ENCODE measurements around the gene WDR37. TPM values are rescaled to one million over a fixed set of nuclear protein-coding genes. Genes with fewer than 3 reads are reported as not detected.
"Not testable (repeated sequence)": the region's sequence is repeated elsewhere in the genome, so short reads cannot be mapped to it uniquely, and the experiment has no call there.

Gene WDR37
- total RNA-seq, 2 experiments from 2014 or later: 24.9 to 27.0 TPM

- ChIA-PET POLR2A (interaction anchor here (1.7 kb wide), 1 partner anchor 62 kb away, joined by 4 read pairs; the partner anchor contains the start of gene IDI1), CTCF (interaction anchor here (0.8 to 1.5 kb wide), 13 partner anchors 20 to 380 kb away, joined by 3 to 12 read pairs (median 3); no protein-coding TSS in a partner anchor)
- H3K4me1 Mint-ChIP-seq (ENCODE audit: low read depth): peaks cover 33% of the 10 kb centered on the region
Observed at GRCh38 chr10:1110674-1111119, 54.5 kb downstream of the WDR37 start.

GRCh38 chr10:1114315-1114714 lies 58.1 kb downstream of the WDR37 start:
- ChIA-PET CTCF (no interaction called here), POLR2A (no interaction called here)
- H3K4me3 Mint-ChIP-seq: no peak overlapping the region
- H3K9me3 Mint-ChIP-seq (ENCODE audit: insufficient read depth): no peaks in the 10 kb centered on the region
- H3K36me3 Mint-ChIP-seq (ENCODE audit: low read depth): peaks cover 85% of the 10 kb centered on the region
- DNase-seq: no peak
- peaks cover 41% of the 10 kb centered on the region for H3K4me1 Mint-ChIP-seq (ENCODE audit: low read depth)
- H3K27me3 Mint-ChIP-seq (ENCODE audit: low read depth): no peaks in the 10 kb centered on the region
- H3K27ac Mint-ChIP-seq: no peak overlapping the region
- no peak for ATAC-seq

More at GRCh38 chr10:1110674-1111119, 54.5 kb downstream of the WDR37 start:
- H3K9me3 Mint-ChIP-seq (ENCODE audit: insufficient read depth): no peaks in the 10 kb centered on the region
- peak overlapping the region; percentile 35 for H3K4me3 Mint-ChIP-seq
- no peaks in the 10 kb centered on the region for H3K27me3 Mint-ChIP-seq (ENCODE audit: low read depth)
- DNase-seq (no peak), ATAC-seq (no peak)
- H3K36me3 Mint-ChIP-seq (ENCODE audit: low read depth): peaks cover 84% of the 10 kb centered on the region
- peak overlapping the region; percentile 89 for H3K27ac Mint-ChIP-seq

- Mint-ChIP-seq H3K4me1 (ENCODE audit: low read depth) (peaks cover 36% of the 10 kb centered on the region), H3K27me3 (ENCODE audit: low read depth) (no peaks in the 10 kb centered on the region), H3K27ac (no peak overlapping the region), H3K36me3 (ENCODE audit: low read depth) (peaks cover 85% of the 10 kb centered on the region), H3K9me3 (ENCODE audit: insufficient read depth) (no peaks in the 10 kb centered on the region), H3K4me3 (no peak overlapping the region)
- ATAC-seq (no peak), DNase-seq (no peak)
- ChIA-PET CTCF (no interaction called here), POLR2A (no interaction called here)
Observed at GRCh38 chr10:1114719-1115606, 58.8 kb downstream of the WDR37 start.

- CTCF ChIA-PET: no interaction called here
- Mint-ChIP-seq H3K27me3 (ENCODE audit: low read depth) (no peaks in the 10 kb centered on the region), H3K4me3 (no peak overlapping the region), H3K36me3 (ENCODE audit: low read depth) (peaks cover 82% of the 10 kb centered on the region), H3K27ac (no peak overlapping the region), H3K9me3 (ENCODE audit: insufficient read depth) (no peaks in the 10 kb centered on the region), H3K4me1 (ENCODE audit: low read depth) (peaks cover 30% of the 10 kb centered on the region)
- POLR2A ChIA-PET: no interaction called here
- DNase-seq: no peak
- no peak for ATAC-seq
Observed at GRCh38 chr10:1115607-1115955, 59.4 kb downstream of the WDR37 start.

- no peak for ATAC-seq
Observed at GRCh38 chr10:1116051-1116450, 59.9 kb downstream of the WDR37 start.

GRCh38 chr10:1116696-1117280 lies 60.6 kb downstream of the WDR37 start:
- Mint-ChIP-seq H3K9me3 (ENCODE audit: insufficient read depth) (no peaks in the 10 kb centered on the region), H3K4me1 (ENCODE audit: low read depth) (peaks cover 23% of the 10 kb centered on the region), H3K36me3 (ENCODE audit: low read depth) (peaks cover 80% of the 10 kb centered on the region), H3K4me3 (no peak overlapping the region), H3K27ac (no peak overlapping the region), H3K27me3 (ENCODE audit: low read depth) (no peaks in the 10 kb centered on the region)
- ATAC-seq: no peak
- DNase-seq: no peak
- ChIA-PET CTCF (no interaction called here), POLR2A (no interaction called here)

More at GRCh38 chr10:1116051-1116450, 59.9 kb downstream of the WDR37 start:
- H3K4me3 Mint-ChIP-seq: no peak overlapping the region
- no peaks in the 10 kb centered on the region for H3K27me3 Mint-ChIP-seq (ENCODE audit: low read depth)
- no peaks in the 10 kb centered on the region for H3K9me3 Mint-ChIP-seq (ENCODE audit: insufficient read depth)
- peaks cover 80% of the 10 kb centered on the region for H3K36me3 Mint-ChIP-seq (ENCODE audit: low read depth)
- H3K4me1 Mint-ChIP-seq (ENCODE audit: low read depth): peaks cover 26% of the 10 kb centered on the region
- no peak overlapping the region for H3K27ac Mint-ChIP-seq
- ChIA-PET POLR2A (no interaction called here), CTCF (no interaction called here)
- no peak for DNase-seq

- DNase-seq: no peak
- ChIA-PET CTCF (no interaction called here), POLR2A (no interaction called here)
- H3K9me3 Mint-ChIP-seq (ENCODE audit: insufficient read depth): no peaks in the 10 kb centered on the region
- H3K27ac Mint-ChIP-seq: peak overlapping the region; percentile 57
- peaks cover 80% of the 10 kb centered on the region for H3K36me3 Mint-ChIP-seq (ENCODE audit: low read depth)
- H3K27me3 Mint-ChIP-seq (ENCODE audit: low read depth): no peaks in the 10 kb centered on the region
- H3K4me3 Mint-ChIP-seq: no peak overlapping the region
- H3K4me1 Mint-ChIP-seq (ENCODE audit: low read depth): peaks cover 24% of the 10 kb centered on the region
- ATAC-seq: no peak
Observed at GRCh38 chr10:1117651-1118050, 61.5 kb downstream of the WDR37 start.

- CTCF ChIA-PET: not testable (repeated sequence)
Observed at GRCh38 chr10:1118318-1118717, 62.1 kb downstream of the WDR37 start.

GRCh38 chr10:1119027-1119426 lies 62.8 kb downstream of the WDR37 start:
- peaks cover 34% of the 10 kb centered on the region for H3K4me1 Mint-ChIP-seq (ENCODE audit: low read depth)
- ChIA-PET CTCF (no interaction called here), POLR2A (interaction anchor here (0.7 kb wide), 1 partner anchor 1514 kb away, joined by 3 read pairs; no protein-coding TSS in a partner anchor)
- no peaks in the 10 kb centered on the region for H3K9me3 Mint-ChIP-seq (ENCODE audit: insufficient read depth)
- H3K36me3 Mint-ChIP-seq (ENCODE audit: low read depth): peaks cover 80% of the 10 kb centered on the region
- H3K27me3 Mint-ChIP-seq (ENCODE audit: low read depth): no peaks in the 10 kb centered on the region
- DNase-seq (no peak), ATAC-seq (no peak)
- H3K27ac Mint-ChIP-seq: no peak overlapping the region
- no peak overlapping the region for H3K4me3 Mint-ChIP-seq

More at GRCh38 chr10:1118318-1118717, 62.1 kb downstream of the WDR37 start:
- not testable (repeated sequence) for DNase-seq; H3K9me3 Mint-ChIP-seq (ENCODE audit: insufficient read depth); ATAC-seq; H3K27me3 Mint-ChIP-seq (ENCODE audit: low read depth); H3K4me3 Mint-ChIP-seq
- H3K4me1 Mint-ChIP-seq (ENCODE audit: low read depth): peaks cover 28% of the 10 kb centered on the region
- H3K27ac Mint-ChIP-seq: peak overlapping the region; percentile 49
- peaks cover 78% of the 10 kb centered on the region for H3K36me3 Mint-ChIP-seq (ENCODE audit: low read depth)
- POLR2A ChIA-PET: interaction anchor here (0.7 kb wide), 1 partner anchor 1515 kb away, joined by 3 read pairs; no protein-coding TSS in a partner anchor

GRCh38 chr10:1119501-1119900 lies 63.3 kb downstream of the WDR37 start:
- DNase-seq: no peak
- Mint-ChIP-seq H3K4me1 (ENCODE audit: low read depth) (peaks cover 34% of the 10 kb centered on the region), H3K27me3 (ENCODE audit: low read depth) (no peaks in the 10 kb centered on the region), H3K4me3 (no peak overlapping the region), H3K9me3 (ENCODE audit: insufficient read depth) (no peaks in the 10 kb centered on the region), H3K27ac (no peak overlapping the region), H3K36me3 (ENCODE audit: low read depth) (peaks cover 82% of the 10 kb centered on the region)
- ChIA-PET CTCF (no interaction called here), POLR2A (no interaction called here)
- ATAC-seq: no peak

- Mint-ChIP-seq H3K27me3 (ENCODE audit: low read depth) (no peaks in the 10 kb centered on the region), H3K4me3 (no peak overlapping the region), H3K9me3 (ENCODE audit: insufficient read depth) (no peaks in the 10 kb centered on the region), H3K4me1 (ENCODE audit: low read depth) (peaks cover 34% of the 10 kb centered on the region), H3K27ac (no peak overlapping the region), H3K36me3 (ENCODE audit: low read depth) (peaks cover 81% of the 10 kb centered on the region)
- no peak for DNase-seq
- ChIA-PET CTCF (no interaction called here), POLR2A (no interaction called here)
- ATAC-seq: no peak
Observed at GRCh38 chr10:1120306-1120705, 64.1 kb downstream of the WDR37 start.

GRCh38 chr10:1120801-1121211 lies 64.6 kb downstream of the WDR37 start:
- CTCF ChIA-PET: no interaction called here
- no peak overlapping the region for H3K27ac Mint-ChIP-seq
- no peaks in the 10 kb centered on the region for H3K9me3 Mint-ChIP-seq (ENCODE audit: insufficient read depth)
- peaks cover 81% of the 10 kb centered on the region for H3K36me3 Mint-ChIP-seq (ENCODE audit: low read depth)
- no peak overlapping the region for H3K4me3 Mint-ChIP-seq
- POLR2A ChIA-PET: no interaction called here
- no peak for DNase-seq
- peaks cover 34% of the 10 kb centered on the region for H3K4me1 Mint-ChIP-seq (ENCODE audit: low read depth)
- H3K27me3 Mint-ChIP-seq (ENCODE audit: low read depth): no peaks in the 10 kb centered on the region
- ATAC-seq: no peak
